HG02973 (cell line): Measurements from ENCODE around the gene IL32.
"Not testable (repeated sequence)": the region's sequence is repeated elsewhere in the genome, so short reads cannot be mapped to it uniquely, and the experiment has no call there.

Experiments
- ATAC-seq: cut with Tn5 transposase; IDR thresholded peaks from one replicate; pipeline ENCODE4 v1.9.1; 2021; ENCODE audit warnings: moderate library complexity; ENCODE audit not compliant: unreplicated experiment

Gene IL32

DNA sequence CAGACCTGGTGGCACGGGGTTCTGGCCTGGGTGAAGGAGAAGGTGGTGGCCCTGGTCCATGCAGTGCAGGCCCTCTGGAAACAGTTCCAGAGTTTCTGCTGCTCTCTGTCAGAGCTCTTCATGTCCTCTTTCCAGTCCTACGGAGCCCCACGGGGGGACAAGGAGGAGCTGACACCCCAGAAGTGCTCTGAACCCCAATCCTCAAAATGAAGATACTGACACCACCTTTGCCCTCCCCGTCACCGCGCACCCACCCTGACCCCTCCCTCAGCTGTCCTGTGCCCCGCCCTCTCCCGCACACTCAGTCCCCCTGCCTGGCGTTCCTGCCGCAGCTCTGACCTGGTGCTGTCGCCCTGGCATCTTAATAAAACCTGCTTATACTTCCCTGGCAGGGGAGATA is 3.7 kb downstream of the IL32 start:
- not testable (repeated sequence) for ATAC-seq

- no peak for ATAC-seq
These were observed 5.2 kb downstream of the IL32 start for GRCh38 chr16:3070608-3071111.

- no peak for ATAC-seq
These were observed 6.2 kb downstream of the IL32 start for GRCh38 chr16:3071655-3072054.

GRCh38 chr16:3072148-3072547 is 6.7 kb downstream of the IL32 start:
- ATAC-seq, result not testable (repeated sequence)

DNA sequence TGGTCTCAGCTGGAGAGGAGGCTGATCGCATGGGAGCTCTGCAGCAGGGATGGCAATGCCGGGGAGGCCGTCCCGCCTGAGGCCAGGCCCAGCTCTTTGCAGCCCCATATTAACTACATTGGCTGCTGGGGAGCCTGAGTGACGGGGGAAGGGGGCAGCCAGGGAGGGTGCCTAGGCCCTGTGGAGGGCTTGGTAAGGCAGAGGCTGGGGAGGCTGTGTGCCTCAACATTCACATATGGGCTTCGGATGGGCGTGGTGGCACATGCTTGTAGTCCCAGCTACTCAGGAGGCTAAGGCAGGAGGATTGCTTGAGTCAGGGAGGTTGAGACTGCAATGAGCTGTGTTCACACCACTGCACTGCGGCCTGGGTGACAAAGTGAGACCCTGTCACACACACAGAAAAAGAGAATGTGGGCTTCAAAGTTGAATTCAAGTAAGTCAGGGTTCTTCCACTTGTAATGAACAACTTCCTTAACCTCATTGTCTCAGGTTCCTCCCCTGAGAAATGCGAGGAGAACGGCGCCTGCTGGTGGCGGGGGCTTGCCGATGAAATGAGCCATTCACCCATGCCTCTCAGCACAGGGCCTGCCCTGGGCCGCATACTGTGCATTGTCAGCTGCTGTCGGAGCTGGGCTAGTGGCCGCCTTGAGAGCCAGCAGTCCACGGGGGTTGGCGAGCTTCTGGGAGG is 7.3 kb downstream of the IL32 start:
- ATAC-seq, result not testable (repeated sequence)

DNA sequence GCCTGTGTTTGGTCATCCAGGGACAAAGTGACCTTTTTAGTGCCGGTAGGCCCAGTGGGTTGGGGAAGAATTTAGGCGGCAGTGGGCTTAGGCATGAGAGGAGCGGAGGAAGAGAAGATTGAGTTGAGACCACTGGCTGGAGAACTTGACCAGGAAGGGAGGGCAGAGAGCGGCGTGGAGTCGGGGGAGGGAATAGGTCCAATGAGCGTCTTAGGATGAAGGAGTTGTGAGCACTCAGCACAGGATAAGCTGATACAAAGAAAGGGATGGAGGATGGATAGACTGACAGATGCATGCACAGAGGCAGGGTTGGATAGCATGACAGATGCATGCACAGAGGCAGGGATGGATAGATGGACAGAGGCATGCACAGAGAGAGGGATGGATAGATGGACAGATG is 8.0 kb downstream of the IL32 start:
- no peak for ATAC-seq

GRCh38 chr16:3074860-3075522 is 9.6 kb downstream of the IL32 start:
- no peak for ATAC-seq

DNA sequence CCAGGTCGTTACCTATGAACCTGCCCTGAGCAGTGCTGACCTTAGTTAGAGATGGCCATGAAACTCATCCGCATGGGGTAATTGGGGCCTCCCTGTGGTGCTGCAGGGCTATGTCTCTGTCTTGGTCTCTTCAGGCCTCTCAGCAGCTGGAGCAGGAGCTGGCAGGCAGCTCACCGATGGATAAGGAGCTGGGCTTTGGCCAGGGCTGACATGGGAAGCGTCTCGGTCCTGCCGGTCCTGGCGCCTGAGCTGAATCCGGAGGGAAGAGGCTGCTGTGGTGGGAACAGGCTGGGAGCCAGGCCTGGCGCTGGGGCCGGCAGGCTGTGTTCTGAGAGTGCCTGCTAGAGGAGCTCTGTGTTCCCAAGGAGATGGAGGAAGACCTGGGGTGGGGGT is 10.1 kb downstream of the IL32 start:
- no peak for ATAC-seq

- not testable (repeated sequence) for ATAC-seq
These were observed 10.5 kb downstream of the IL32 start for GRCh38 chr16:3075946-3076345.

GRCh38 chr16:3076577-3076976 is 11.1 kb downstream of the IL32 start:
- no peak for ATAC-seq

- no peak for ATAC-seq
These were observed 14.6 kb downstream of the IL32 start for GRCh38 chr16:3080024-3080423.

- not testable (repeated sequence) for ATAC-seq
These were observed 16.5 kb downstream of the IL32 start for GRCh38 chr16:3081957-3082356.

DNA sequence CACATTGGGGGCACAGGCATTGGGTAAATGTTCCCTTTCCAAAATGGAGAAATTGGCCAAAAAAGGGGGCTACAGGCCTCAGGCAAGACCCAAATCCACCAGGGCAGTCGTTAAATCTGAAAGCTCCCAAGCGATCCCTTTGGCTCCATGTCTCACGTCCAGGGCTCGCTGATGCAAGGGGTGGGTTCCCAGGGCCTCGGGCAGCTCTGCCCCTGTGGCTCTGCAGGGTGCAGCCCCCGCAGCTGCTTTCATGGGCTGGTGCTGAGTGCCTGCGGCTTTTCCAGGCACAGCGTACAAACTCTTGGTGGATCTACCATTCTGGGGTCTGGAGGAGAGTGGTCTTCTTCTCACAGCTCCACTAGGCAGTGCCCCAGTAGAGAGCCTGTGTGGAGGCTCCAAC is 18.0 kb downstream of the IL32 start:
- ATAC-seq, result not testable (repeated sequence)

DNA sequence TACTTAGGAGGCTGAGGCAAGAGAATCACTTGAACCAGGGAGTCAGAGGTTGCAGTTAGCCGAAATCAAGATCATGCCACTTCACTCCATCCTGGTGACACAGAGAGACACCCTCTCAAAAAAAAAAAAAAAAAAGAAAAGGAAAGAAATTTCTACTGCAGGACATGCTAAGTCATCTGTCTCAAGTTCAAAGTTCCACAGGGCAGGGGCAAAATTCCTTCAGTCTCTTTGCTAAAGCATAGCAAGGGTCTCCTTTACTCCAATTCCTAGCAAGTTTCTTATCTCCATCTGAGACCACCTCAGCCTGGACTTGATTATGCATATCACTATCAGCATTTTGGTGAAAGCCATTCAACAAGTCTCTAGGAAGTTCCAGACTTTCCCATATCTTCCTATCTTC is 19.1 kb downstream of the IL32 start:
- no peak for ATAC-seq

DNA sequence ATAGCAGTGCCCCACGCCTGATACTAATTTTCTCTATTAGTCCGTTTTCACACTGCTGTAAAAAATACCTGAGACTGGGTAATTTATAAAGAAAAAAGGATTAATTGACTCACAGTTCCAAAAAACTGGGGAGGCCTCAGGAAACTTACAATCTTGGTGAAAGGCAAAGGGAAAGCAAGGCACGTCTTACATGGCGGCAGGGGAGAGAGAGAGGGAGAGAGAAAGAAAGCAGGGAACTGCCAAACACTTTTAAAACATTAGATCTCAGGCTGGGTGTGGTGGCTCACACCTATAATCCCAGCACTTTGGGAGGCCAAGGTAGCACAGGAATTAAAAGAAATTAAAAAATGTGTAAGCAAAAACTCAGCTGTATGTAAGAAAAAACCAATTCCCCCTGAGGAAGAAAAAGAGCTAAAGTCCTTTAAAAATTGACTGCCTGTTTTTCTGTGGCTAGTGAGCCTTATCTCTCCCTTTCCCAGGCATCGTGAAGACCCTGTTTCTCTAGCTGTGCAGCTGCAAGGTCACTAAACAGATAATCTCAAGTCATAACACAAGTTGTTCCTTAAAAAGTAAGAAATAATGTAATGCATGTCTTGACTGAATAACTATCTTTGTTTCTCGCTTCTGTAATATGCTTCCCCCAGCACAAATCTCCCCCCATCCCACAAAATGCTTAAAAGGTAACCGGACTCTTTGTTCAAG is 19.7 kb downstream of the IL32 start:
- ATAC-seq, result no peak

DNA sequence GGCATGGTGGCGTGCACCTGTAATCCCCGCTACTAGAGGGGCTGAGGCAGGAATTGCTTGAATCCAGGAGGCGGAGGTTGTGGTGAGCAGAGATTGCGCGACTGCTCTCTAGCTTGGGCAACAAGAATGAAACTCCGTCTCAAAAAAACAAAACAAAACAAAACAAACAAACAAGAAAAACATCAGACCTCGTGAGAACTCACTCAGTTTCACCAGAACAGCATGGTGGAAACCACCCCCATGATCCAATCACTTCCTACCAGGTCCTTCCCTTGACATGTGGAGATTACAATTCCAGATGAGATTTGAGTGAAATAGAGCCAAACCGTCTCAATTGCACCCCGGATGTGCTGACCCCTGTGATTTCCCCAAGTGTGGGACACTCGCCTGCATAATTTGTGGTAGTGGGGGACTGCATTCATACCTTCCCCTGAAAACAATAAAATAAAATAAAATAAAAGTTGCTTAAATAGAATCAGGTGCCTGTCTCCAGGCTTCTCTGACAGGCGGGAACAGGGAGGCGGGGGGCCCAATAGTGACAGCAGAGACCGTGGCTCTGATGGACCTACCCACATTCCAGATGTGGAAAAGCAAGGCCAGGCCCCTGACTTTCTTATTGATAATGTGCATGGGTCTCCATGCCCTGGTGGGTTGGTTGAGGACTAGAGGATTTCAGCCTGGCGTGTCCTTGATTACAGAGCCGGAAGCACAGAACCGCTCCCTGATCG is 20.6 kb downstream of the IL32 start:
- ATAC-seq, result no peak

DNA sequence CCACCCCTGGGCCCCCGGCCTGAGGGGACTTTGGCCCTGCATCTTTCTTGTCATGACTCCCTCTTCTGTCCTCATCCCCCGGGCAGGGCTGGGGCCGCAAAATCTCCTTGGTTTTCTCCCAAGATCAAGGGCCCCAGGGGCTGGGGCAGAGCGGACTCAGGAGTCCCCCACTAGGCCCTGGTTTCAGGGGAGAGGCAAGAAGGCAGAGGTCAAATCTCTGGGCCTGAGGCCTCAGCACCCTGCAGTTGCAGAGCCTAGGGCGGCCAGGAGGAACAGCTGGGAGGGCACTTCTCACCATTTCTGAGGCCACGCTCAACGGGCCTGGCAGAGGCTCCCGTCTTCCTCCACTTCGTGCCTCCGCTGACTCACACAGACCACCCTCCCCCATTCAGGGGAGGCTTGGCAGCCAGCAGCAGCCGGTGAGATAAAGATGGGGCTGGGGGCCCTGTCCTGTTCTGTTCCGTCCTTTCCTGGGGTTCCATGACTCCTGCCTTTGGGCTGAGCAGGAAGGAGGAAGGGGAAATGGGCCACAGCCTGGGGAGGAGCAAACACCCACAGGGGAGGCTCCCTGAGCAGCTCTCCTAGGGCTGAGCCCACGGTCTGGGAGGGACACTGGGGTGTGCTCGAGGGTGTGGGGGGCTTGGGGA is 21.3 kb downstream of the IL32 start:
- no peak for ATAC-seq

DNA sequence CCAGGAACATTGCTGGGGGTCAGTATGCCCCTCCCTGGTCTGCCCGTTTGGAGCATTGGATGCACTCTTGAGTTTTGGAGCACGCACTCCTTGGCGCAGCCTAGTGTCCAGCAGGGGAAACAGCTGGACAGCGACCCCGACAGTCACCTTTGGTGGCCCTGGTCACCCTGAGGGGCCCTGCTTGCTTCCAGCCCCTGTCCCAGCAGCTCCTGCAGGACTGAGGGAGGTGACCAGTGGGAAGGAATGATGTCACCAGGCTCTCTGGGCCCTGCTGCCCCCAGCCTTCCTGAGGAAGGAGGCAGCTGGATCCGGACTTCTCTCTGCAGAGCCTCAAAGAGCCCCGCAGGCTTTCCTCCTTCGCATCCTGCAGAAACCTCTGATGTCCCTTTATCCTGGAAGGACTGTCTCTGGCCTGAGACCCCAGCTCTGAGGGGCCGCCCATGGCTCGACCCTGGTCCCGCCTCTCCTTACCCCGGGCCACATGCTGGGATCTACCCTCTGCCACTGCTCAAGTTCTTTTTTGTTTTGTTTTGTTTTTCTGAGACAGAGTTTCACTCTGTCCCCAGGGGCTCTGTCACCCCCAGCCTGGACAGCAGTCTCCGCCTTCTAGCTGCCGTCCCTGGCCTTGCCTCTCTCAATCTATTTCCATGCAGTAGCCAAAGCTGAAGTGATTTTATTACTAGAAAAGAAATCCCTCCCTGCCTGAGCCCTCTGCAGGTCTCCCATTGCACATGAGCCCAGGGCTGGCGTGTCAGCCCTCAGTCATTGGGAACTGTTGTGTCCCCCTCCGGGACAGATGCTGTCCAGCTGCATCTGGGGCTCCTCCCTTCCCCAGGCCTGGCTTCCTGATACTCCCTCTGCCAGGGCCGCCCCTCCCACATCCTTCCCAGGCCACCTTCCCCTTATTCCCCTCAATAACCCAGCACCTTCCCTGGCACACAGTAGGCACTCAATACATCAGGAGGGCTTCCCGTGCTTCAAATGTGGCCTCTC is 22.1 kb downstream of the IL32 start:
- ATAC-seq, result no peak

- ATAC-seq, result no peak
These were observed 23.0 kb downstream of the IL32 start for GRCh38 chr16:3088450-3088849.
